Cardiac fibroblast (primary cell): ENCODE data around the gene JAG1.

Experiments
- DNase-seq, 2 donors: peaks; one replicate each; pipeline versions ENCODE4 v3.0.0 to v3.0.0-alpha.2; 2010; ENCODE audit warnings: low read depth in 2 of 2
- H3K4me3 ChIP-seq, 2 donors: replicated peaks in 1 of 2; 1 replicate in 1 of 2; 2 replicates in 1 of 2; pipeline ENCODE4 v1.5.1; 2011; ENCODE audit warnings: low read depth in 2 of 2, low read length in 2 of 2, mild to moderate bottlenecking in 2 of 2, moderate library complexity in 1 of 2
- CTCF ChIP-seq: IDR thresholded peaks from one replicate; pipeline ENCODE4 v1.5.1; 2011; ENCODE audit warnings: low read depth, mild to moderate bottlenecking, low read length, inconsistent platforms

The JAG1 gene

GRCh38 chr20:10683537-10683936, 9.7 kb upstream of the JAG1 start:
- no peak for TF ChIP-seq CTCF
- DNase-seq = no peak

GRCh38 chr20:10682939-10683338, 9.1 kb upstream of the JAG1 start:
- TF ChIP-seq CTCF = no peak
- DNase-seq = peak in 1 of 2 donors; percentile 35
- no peak overlapping the region for H3K4me3 ChIP-seq

More at GRCh38 chr20:10683537-10683936, 9.7 kb upstream of the JAG1 start:
- no peak overlapping the region for H3K4me3 ChIP-seq

GRCh38 chr20:10681494-10681893, 7.7 kb upstream of the JAG1 start:
- TF ChIP-seq CTCF = no peak
- no peak overlapping the region for H3K4me3 ChIP-seq

GRCh38 chr20:10680571-10680970, 6.8 kb upstream of the JAG1 start:
- DNase-seq = no peak
- no peak for TF ChIP-seq CTCF
- no peak overlapping the region for H3K4me3 ChIP-seq

More at GRCh38 chr20:10681494-10681893, 7.7 kb upstream of the JAG1 start:
- DNase-seq = no peak

DNA sequence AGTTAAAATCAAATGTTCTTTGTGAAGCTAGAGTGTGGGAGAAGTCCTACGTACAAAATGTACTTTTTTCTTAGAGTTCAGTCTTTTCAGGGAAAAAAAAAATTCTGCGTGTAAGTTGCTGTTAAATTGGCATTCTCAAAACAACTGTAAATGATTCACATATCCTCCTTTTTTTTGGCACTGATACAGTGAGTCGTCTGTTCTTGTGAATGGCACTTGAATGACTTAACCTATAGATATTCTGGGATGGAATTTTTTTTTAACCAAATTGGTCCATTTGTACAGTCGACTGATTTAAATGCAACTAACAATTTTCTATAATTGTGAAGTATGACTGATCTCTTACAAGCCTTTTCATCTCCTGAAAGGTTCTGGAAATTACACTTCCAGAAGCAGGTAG, 5.5 kb upstream of the JAG1 start:
- DNase-seq = peak in 1 of 2 donors; percentile 64

DNA sequence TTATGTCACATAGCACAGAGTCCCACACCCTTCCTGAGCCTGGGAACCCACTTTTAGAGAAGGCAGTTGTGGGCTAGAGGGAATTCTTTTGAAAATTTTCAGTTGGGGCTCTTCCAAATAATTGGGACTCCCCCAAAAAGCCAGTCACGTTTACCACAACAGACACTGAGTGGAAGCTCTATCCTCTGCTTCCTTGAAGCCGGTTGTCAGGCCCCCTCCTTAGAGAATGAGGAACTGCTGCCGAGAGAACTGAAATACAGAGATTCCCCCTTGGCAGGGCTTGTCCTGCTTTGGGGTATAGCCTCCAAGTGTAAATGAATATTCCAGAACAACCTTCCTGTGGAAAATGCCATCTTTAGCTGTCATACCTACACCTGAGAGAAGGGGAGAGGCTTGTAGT, 2.7 kb upstream of the JAG1 start:
- H3K4me3 ChIP-seq = no peak overlapping the region
- DNase-seq = no peak
- no peak for TF ChIP-seq CTCF

More for the DNA sequence above, 5.5 kb upstream of the JAG1 start:
- no peak for TF ChIP-seq CTCF
- no peak overlapping the region for H3K4me3 ChIP-seq

DNA sequence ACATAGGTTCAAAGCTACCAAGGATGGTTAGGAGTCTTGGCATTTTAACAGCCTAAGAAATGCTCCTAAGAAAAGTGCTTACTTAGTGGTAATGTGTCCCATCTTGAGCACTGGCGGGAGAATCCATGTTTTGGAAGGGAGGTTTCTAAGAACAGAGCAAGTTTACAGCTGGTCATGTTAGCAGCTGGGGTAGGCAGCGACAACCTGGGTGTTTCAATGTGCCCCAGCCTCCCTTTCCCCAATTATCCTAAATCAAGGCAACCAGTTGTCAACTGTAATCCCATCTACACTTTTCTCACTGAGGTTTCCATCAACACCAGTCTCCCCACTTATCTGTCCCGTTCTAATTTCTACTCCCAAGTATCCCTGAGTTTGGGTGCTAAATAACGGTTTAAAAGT, 1.6 kb upstream of the JAG1 start:
- H3K4me3 ChIP-seq = peak overlapping the region in 1 of 2 donors; percentile 81
- TF ChIP-seq CTCF = no peak
- no peak for DNase-seq
